Thymus (tissue), 14 donors: ENCODE measurements around the gene SFTA2. TPM values are rescaled to one million over a fixed set of nuclear protein-coding genes. Genes with fewer than 3 reads are reported as not detected.
"Not testable (repeated sequence)": the region's sequence is repeated elsewhere in the genome, so short reads cannot be mapped to it uniquely, and the experiment has no call there.

Experiments
- DNase-seq, 9 donors: peaks; one replicate each; pipeline ENCODE4 v3.0.0-alpha.2; 2013; ENCODE audit warnings: low spot score in 9 of 9, low read depth in 6 of 9, missing footprints in 1 of 9
- H3K27ac ChIP-seq, 2 donors: one replicate each; pipeline ENCODE4 v1.5.1; 2013; ENCODE audit warnings: control low read depth in 1 of 2, low read depth in 1 of 2, low read length in 1 of 2, mild to moderate bottlenecking in 1 of 2, moderate library complexity in 1 of 2
- H3K27me3 ChIP-seq, 2 donors: one replicate each; pipeline ENCODE4 v1.5.1; 2013; ENCODE audit warnings: low read length in 1 of 2; ENCODE audit not compliant: control insufficient read depth in 2 of 2, insufficient read depth in 1 of 2
- H3K36me3 ChIP-seq, 2 donors: one replicate each; pipeline ENCODE4 v1.5.1; 2013; ENCODE audit warnings: low read length in 1 of 2, mild to moderate bottlenecking in 1 of 2, moderate library complexity in 1 of 2; ENCODE audit not compliant: control insufficient read depth in 2 of 2, insufficient read depth in 2 of 2
- H3K4me1 ChIP-seq, 2 donors: one replicate each; pipeline ENCODE4 v1.5.1; 2013; ENCODE audit warnings: low read length in 2 of 2; ENCODE audit not compliant: control insufficient read depth in 2 of 2, insufficient read depth in 2 of 2
- H3K4me3 ChIP-seq, 2 donors: one replicate each; pipeline ENCODE4 v1.5.1; 2013; ENCODE audit warnings: low read length in 2 of 2, control low read depth in 1 of 2, mild to moderate bottlenecking in 1 of 2
- H3K9me3 ChIP-seq, 2 donors: one replicate each; pipeline ENCODE4 v1.5.1; 2013; ENCODE audit warnings: low read length in 1 of 2, mild to moderate bottlenecking in 1 of 2; ENCODE audit not compliant: control insufficient read depth in 2 of 2, insufficient read depth in 1 of 2
- WGBS: extraction: QIAGEN DNeasy Blood & Tissue Kit; methylation state at CpG from one replicate; pipeline ENCODE4 v1.1.7; 2013; 5-methylcytosine and 5-hydroxymethylcytosine counted together
- long read RNA-seq, 10 donors: transcript quantifications; one replicate each; lab custom pipeline, GENCODE V29; 2026
- polyA plus RNA-seq: library from polyadenylated mRNA; stranded (reverse); fragments of 200-250 nt; gene quantifications from one replicate; pipeline ENCODE4 v1.2.3, GENCODE V29; 2013
- total RNA-seq: library from RNA; stranded (reverse); fragments of 120-200 nt; gene quantifications from one replicate; pipeline ENCODE4 v1.2.4, GENCODE V29; 2013
- donor health status: healthy.

The SFTA2 gene
- total RNA-seq: 0.19 TPM
- 1.8 TPM for polyA plus RNA-seq
- long read RNA-seq, donor 1: 0 reads
- long read RNA-seq, donor 2: 0 reads
- long read RNA-seq, donor 3: 0 reads
- long read RNA-seq, donor 4: 0 reads
- long read RNA-seq, donor 5: 0 reads
- long read RNA-seq, donor 6: 0 reads
- long read RNA-seq, donor 7: 0 reads
- long read RNA-seq, donor 8: 0 reads
- long read RNA-seq, donor 9: 0 reads
- long read RNA-seq, donor 10: 0 reads

DNA sequence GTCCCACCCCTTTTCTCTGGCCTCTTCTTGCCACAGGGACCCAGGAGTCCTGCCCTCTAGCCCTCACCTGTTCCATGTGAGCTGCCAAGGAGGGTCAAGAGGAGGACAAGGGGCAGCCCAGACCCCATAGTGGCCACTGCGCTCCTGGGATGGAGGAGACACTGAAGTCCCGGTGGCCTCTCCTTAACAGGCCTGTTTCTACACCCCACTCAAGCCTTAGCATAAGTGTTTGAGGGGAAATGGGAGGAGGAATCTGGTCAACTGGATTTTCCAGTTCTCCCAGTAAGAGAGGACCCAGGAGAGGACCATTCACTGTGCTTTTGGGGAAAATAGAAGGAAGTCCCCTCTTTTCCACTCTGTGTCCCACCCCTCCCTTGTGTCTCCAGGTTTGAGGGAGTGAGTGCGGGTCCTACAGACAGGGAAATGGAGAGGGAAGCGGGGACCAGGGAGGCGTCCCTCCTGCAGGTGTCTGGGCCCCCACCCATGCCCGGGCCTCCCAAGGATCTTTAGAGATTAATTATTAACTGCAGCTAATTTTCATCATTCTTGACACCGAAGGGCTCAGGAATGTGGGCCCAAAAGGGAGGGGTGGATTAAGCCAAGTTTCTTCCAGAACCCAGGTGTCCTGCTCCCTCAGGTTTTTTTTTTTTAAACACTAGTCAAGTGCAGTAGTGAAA is at the start of gene SFTA2:
Gene SFTA2, minus strand, starts transcription at position 202 of the 677 bp plus-strand sequence. Its CDS starts 74 bp downstream, at position 128.
- WGBS: 92% methylated on average over 7 of the region's 7 CpGs
- Histone ChIP-seq H3K27me3 (peaks cover 0 to 24% of the 10 kb centered on the region in 2 donors), H3K4me3 (no peak within 1 kb of the TSS), H3K4me1 (no peaks in the 10 kb centered on the region), H3K27ac (no peak within 1 kb of the TSS), H3K9me3 (peaks cover 0 to 11% of the 10 kb centered on the region in 2 donors), H3K36me3 (peaks cover 0 to 3% of the 10 kb centered on the region in 2 donors)
- DNase-seq: no peak

GRCh38 chr6:30979690-30980089 is 47.7 kb upstream of the SFTA2 start:
- H3K36me3 ChIP-seq: no peaks in the 10 kb centered on the region
- 92% methylated on average over 4 of the region's 4 CpGs for whole genome bisulfite sequencing
- DNase-seq: no peak
- H3K9me3 ChIP-seq: no peaks in the 10 kb centered on the region
- H3K4me3 ChIP-seq: no peak overlapping the region
- no peak overlapping the region for H3K27ac ChIP-seq
- H3K27me3 ChIP-seq: peaks cover 0 to 38% of the 10 kb centered on the region in 2 donors
- H3K4me1 ChIP-seq: no peaks in the 10 kb centered on the region

GRCh38 chr6:30979141-30979540 is 47.2 kb upstream of the SFTA2 start:
- Histone ChIP-seq H3K27ac (no peak overlapping the region), H3K4me1 (no peaks in the 10 kb centered on the region), H3K4me3 (no peak overlapping the region), H3K36me3 (no peaks in the 10 kb centered on the region), H3K27me3 (peaks cover 0 to 38% of the 10 kb centered on the region in 2 donors), H3K9me3 (no peaks in the 10 kb centered on the region)
- WGBS: 81% methylated on average over 1 of the region's 1 CpG
- DNase-seq: no peak

GRCh38 chr6:30974490-30975252 is 42.7 kb upstream of the SFTA2 start:
- Histone ChIP-seq H3K27ac (no peak overlapping the region), H3K36me3 (no peaks in the 10 kb centered on the region), H3K27me3 (peaks cover 0 to 20% of the 10 kb centered on the region in 2 donors), H3K4me3 (no peak overlapping the region), H3K4me1 (no peaks in the 10 kb centered on the region), H3K9me3 (no peaks in the 10 kb centered on the region)
- no peak for DNase-seq
- 95% methylated on average over 4 of the region's 4 CpGs for WGBS

DNA sequence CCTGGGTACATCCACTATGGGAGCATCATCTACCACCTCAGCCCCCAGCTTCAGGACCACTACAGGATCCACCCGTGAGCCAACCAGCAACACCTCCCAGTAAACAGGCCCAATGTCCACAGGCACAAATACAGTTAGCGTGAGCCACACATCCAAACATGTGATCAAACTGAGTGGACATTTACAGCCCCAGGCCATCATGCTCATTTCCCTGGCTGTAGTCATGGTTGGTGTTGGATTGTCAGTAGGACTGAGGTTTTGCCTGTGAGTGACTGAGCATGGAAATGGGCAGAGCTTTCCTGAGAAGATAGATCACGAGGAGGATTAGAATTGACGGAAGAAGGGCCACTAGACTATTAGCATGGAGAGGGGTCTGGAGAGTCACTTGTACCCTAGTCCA is 40.8 kb upstream of the SFTA2 start:
- 97% methylated on average over 4 of the region's 4 CpGs for WGBS
- no peaks in the 10 kb centered on the region for H3K36me3 ChIP-seq
- no peak for DNase-seq
- H3K9me3 ChIP-seq: no peaks in the 10 kb centered on the region
- H3K4me3 ChIP-seq: no peak overlapping the region
- peaks cover 0 to 7% of the 10 kb centered on the region in 2 donors for H3K27me3 ChIP-seq
- H3K27ac ChIP-seq: no peak overlapping the region
- no peaks in the 10 kb centered on the region for H3K4me1 ChIP-seq

GRCh38 chr6:30970946-30971345 is 39.0 kb upstream of the SFTA2 start:
- Histone ChIP-seq H3K4me3 (no peak overlapping the region), H3K36me3 (no peaks in the 10 kb centered on the region), H3K9me3 (no peaks in the 10 kb centered on the region), H3K27ac (no peak overlapping the region), H3K4me1 (no peaks in the 10 kb centered on the region), H3K27me3 (peaks cover 0 to 4% of the 10 kb centered on the region in 2 donors)
- WGBS: 90% methylated on average over 5 of the region's 5 CpGs
- no peak for DNase-seq

DNA sequence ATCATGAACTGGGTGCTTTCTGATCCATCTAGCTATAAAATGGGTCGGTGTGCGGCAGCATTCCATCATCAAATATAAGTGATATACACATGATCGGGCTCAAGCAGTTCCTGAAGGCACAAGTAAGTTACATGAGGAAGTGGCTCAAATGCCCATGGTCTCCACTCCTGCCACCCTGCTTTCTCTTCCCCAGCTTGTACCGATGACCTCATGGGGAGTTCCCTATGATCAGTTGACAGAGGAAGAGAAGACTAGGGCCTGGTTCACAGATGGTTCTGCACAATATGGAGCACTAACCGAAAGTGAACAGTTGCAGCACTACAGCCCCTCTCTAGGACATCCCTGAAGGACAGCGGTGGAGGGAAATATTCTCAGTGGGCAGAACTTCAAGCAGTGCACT is 37.2 kb upstream of the SFTA2 start:
- not testable (repeated sequence) for H3K4me3 ChIP-seq, H3K27ac ChIP-seq, H3K36me3 ChIP-seq, DNase-seq, H3K9me3 ChIP-seq, H3K4me1 ChIP-seq
- 93% methylated on average over 6 of the region's 6 CpGs for WGBS
- H3K27me3 ChIP-seq: peaks cover 0 to 13% of the 10 kb centered on the region in 2 donors

- Histone ChIP-seq H3K27me3 (peaks cover 0 to 27% of the 10 kb centered on the region in 2 donors), H3K36me3 (no peaks in the 10 kb centered on the region), H3K27ac (no peak overlapping the region), H3K4me3 (no peak overlapping the region), H3K9me3 (no peaks in the 10 kb centered on the region), H3K4me1 (no peaks in the 10 kb centered on the region)
- DNase-seq: no peak
- 62% methylated on average over 3 of the region's 3 CpGs for WGBS
These were observed 34.2 kb upstream of the SFTA2 start for GRCh38 chr6:30966154-30966553.

GRCh38 chr6:30965140-30965601 is 33.2 kb upstream of the SFTA2 start:
- WGBS: 70% methylated on average over 5 of the region's 5 CpGs
- Histone ChIP-seq H3K9me3 (no peaks in the 10 kb centered on the region), H3K4me1 (no peaks in the 10 kb centered on the region), H3K4me3 (no peak overlapping the region), H3K27me3 (peaks cover 0 to 30% of the 10 kb centered on the region in 2 donors), H3K27ac (no peak overlapping the region), H3K36me3 (no peaks in the 10 kb centered on the region)
- no peak for DNase-seq
